ENCODE results near the gene CD3G.
A peak's percentile ranks its signal among the peaks of the same experiment; 100 is the strongest.

CD3G gene

GRCh38 chr11:118328745-118329144 lies 15.4 kb upstream of the CD3G start:
- DNase-seq = no peak

GRCh38 chr11:118334745-118335144 lies 9.4 kb upstream of the CD3G start:
- no peak for DNase-seq

- peak; percentile 37 for DNase-seq
These were observed 5.5 kb upstream of the CD3G start for GRCh38 chr11:118338637-118339061.

- DNase-seq = no peak
These were observed 4.7 kb upstream of the CD3G start for GRCh38 chr11:118339281-118339961.

- no peak for DNase-seq
These were observed 3.7 kb upstream of the CD3G start for GRCh38 chr11:118340449-118340848.

- no peak for DNase-seq
These were observed 2.9 kb upstream of the CD3G start for GRCh38 chr11:118341261-118341660.

GRCh38 chr11:118341815-118342489 lies 2.2 kb upstream of the CD3G start:
- DNase-seq = no peak

GRCh38 chr11:118342503-118343161 lies 1.5 kb upstream of the CD3G start, which contains the start of gene CD3D:
CD3D (minus strand) TSS chr11:118342705; CDS start chr11:118342607, 98 bp downstream.
- no peak for DNase-seq

- no peak for DNase-seq
These were observed 896 bp upstream of the CD3G start for GRCh38 chr11:118343248-118343647.

- DNase-seq = no peak
These were observed 5.3 kb downstream of the CD3G start for GRCh38 chr11:118349475-118349874.

GRCh38 chr11:118353084-118353710 lies 9.1 kb downstream of the CD3G start:
- no peak for DNase-seq

- no peak for DNase-seq
These were observed 13.9 kb downstream of the CD3G start for GRCh38 chr11:118358071-118358470.

- peak; percentile 95 for DNase-seq
These were observed 15.3 kb downstream of the CD3G start, which contains the start of gene UBE4A for GRCh38 chr11:118359295-118359958. UBE4A (plus strand) TSS chr11:118359600; CDS start chr11:118365081, 5,481 bp downstream.

GRCh38 chr11:118364956-118365615 lies 20.9 kb downstream of the CD3G start:
- no peak for DNase-seq

GRCh38 chr11:118366287-118366686 lies 22.1 kb downstream of the CD3G start:
- no peak for DNase-seq

GRCh38 chr11:118370774-118371173 lies 26.6 kb downstream of the CD3G start:
- DNase-seq = no peak

- DNase-seq = no peak
These were observed 29.1 kb downstream of the CD3G start for GRCh38 chr11:118373263-118373662.

GRCh38 chr11:118373871-118374270 lies 29.7 kb downstream of the CD3G start:
- DNase-seq = no peak

- no peak for DNase-seq
These were observed 30.6 kb downstream of the CD3G start for GRCh38 chr11:118374729-118375128.

- no peak for DNase-seq
These were observed 31.8 kb downstream of the CD3G start for GRCh38 chr11:118375978-118376377.

- no peak for DNase-seq
These were observed 35.4 kb downstream of the CD3G start for GRCh38 chr11:118379497-118379896.

- DNase-seq = no peak
These were observed 36.4 kb downstream of the CD3G start for GRCh38 chr11:118380571-118380970.

Measured in femur (tissue), 1 donor.